ENCODE data around the gene ZDHHC14. TPM values are rescaled to one million over a fixed set of nuclear protein-coding genes. Genes with fewer than 3 reads are reported as not detected.

The ZDHHC14 gene
- total RNA-seq, 3 donors from 2014 or later = 9.1 to 10.5 (median 10.0) TPM

- peak; percentile 54 for ATAC-seq
- no peak for DNase-seq
- intact Hi-C loops (cut with DNase I, micrococcal nuclease) = no loop called here
- Histone ChIP-seq H3K4me3 (no peak overlapping the region), H3K9me3 (no peaks in the 10 kb centered on the region), H3K36me3 (ENCODE audit: low read depth) (no peaks in the 10 kb centered on the region), H3K4me1 (ENCODE audit: low read depth) (no peaks in the 10 kb centered on the region)
- no peak for TF ChIP-seq CTCF (IDR thresholded peaks at IDR 0.05)
Measured at GRCh38 chr6:157428427-157429202, 47.6 kb downstream of the ZDHHC14 start.

GRCh38 chr6:157429248-157429647 is 48.3 kb downstream of the ZDHHC14 start:
- no peak for ATAC-seq
- intact Hi-C loops (cut with DNase I, micrococcal nuclease) = no loop called here
- no peak for TF ChIP-seq CTCF (IDR thresholded peaks at IDR 0.05)

DNA sequence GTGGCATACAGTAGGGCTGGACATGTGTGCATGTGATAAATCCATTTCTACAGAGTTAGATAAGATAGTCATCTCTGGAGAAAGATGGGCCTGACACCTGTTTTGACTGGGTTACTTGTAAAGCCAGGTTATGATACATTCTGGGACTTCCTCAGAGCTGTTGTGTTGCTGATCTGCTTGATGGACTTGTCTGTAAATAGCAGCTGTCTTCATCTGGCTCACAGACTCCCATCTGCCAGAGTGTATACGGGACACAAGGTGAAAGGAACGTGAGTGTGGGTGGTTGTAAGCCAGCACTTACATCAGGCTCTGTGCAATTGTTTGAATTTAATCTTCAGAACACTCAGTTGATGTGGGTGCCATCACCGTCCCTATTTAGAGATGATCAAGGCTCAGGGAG is 49.8 kb downstream of the ZDHHC14 start:
- TF ChIP-seq CTCF (IDR thresholded peaks at IDR 0.05) = no peak
- intact Hi-C loops (cut with DNase I, micrococcal nuclease) = no loop called here
- Histone ChIP-seq H3K36me3 (ENCODE audit: low read depth) (no peaks in the 10 kb centered on the region), H3K9me3 (no peaks in the 10 kb centered on the region), H3K4me1 (ENCODE audit: low read depth) (peaks cover 16% of the 10 kb centered on the region), H3K4me3 (no peak overlapping the region)
- ATAC-seq = no peak
- no peak for DNase-seq

More at GRCh38 chr6:157429248-157429647, 48.3 kb downstream of the ZDHHC14 start:
- no peaks in the 10 kb centered on the region for H3K9me3 ChIP-seq
- peaks cover 3% of the 10 kb centered on the region for H3K4me1 ChIP-seq (ENCODE audit: low read depth)
- H3K36me3 ChIP-seq (ENCODE audit: low read depth) = no peaks in the 10 kb centered on the region
- DNase-seq = no peak
- H3K4me3 ChIP-seq = no peak overlapping the region

GRCh38 chr6:157432231-157432891 is 51.4 kb downstream of the ZDHHC14 start:
- TF ChIP-seq CTCF (IDR thresholded peaks at IDR 0.05) = no peak
- Histone ChIP-seq H3K36me3 (ENCODE audit: low read depth) (no peaks in the 10 kb centered on the region), H3K9me3 (no peaks in the 10 kb centered on the region), H3K4me1 (ENCODE audit: low read depth) (peaks cover 16% of the 10 kb centered on the region), H3K4me3 (no peak overlapping the region)
- ATAC-seq (no peak), DNase-seq (no peak)
- intact Hi-C loops (cut with DNase I, micrococcal nuclease) = no loop called here

DNA sequence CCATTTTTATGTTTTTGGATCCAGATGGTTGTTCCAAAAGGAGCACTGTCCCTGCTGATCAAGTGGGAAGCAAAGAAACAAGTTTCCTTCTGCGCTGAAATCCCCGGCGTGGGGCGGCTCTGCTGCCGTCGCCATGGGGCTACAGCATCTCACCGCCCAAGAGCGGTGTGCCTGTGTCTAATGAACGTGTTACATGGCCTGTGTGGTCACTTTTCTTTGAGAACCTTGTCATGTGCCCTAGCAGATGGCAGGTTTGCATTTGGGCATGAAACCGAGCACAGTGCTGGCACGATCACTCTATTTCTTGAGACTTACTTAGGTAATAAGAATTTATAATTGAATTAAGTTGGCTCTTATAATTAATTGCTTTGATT is 51.9 kb downstream of the ZDHHC14 start:
- Histone ChIP-seq H3K36me3 (ENCODE audit: low read depth) (no peaks in the 10 kb centered on the region), H3K4me3 (no peak overlapping the region), H3K4me1 (ENCODE audit: low read depth) (peaks cover 16% of the 10 kb centered on the region), H3K9me3 (no peaks in the 10 kb centered on the region)
- ATAC-seq = no peak
- intact Hi-C loops (cut with DNase I, micrococcal nuclease) = no loop called here
- DNase-seq = no peak
- no peak for TF ChIP-seq CTCF (IDR thresholded peaks at IDR 0.05)
